Thyroid gland (tissue), 4 donors: ENCODE results near the gene PSMD3. TPM values are rescaled to one million over a fixed set of nuclear protein-coding genes. Genes with fewer than 3 reads are reported as not detected.
A peak's percentile ranks its signal among the peaks of the same experiment; 100 is the strongest.

Source experiments
- DNase-seq, 2 donors: peaks; one replicate each; pipeline ENCODE4 v3.0.0-alpha.2; 2019
- H3K27ac ChIP-seq, 3 donors: fragments of 200-600 bp; sonication (generic); 1 replicate in 2 of 3; 2 replicates in 1 of 3; pipeline ENCODE4 v1.5.1; 2016 to 2019; ENCODE audit warnings: mild to moderate bottlenecking in 1 of 3, moderate library complexity in 1 of 3
- H3K27me3 ChIP-seq: fragments of 200-600 bp; sonication (generic); one replicate; pipeline ENCODE4 v1.5.1; 2019
- H3K36me3 ChIP-seq, 2 donors: fragments of 200-600 bp; sonication (generic); one replicate each; pipeline ENCODE4 v1.5.1; 2016 to 2019
- H3K4me1 ChIP-seq, 2 donors: fragments of 200-600 bp; sonication (generic); one replicate each; pipeline ENCODE4 v1.5.1; 2017 to 2019
- H3K4me3 ChIP-seq, 3 donors: fragments of 200-600 bp; sonication (generic); replicated peaks in 1 of 3; 1 replicate in 2 of 3; 2 replicates in 1 of 3; pipeline ENCODE4 v1.5.1; 2016; ENCODE audit warnings: mild to moderate bottlenecking in 1 of 3
- H3K9me3 ChIP-seq: fragments of 200-600 bp; sonication (generic); one replicate; pipeline ENCODE4 v1.5.1; 2017
- POLR2A ChIP-seq, 2 donors: fragments of 450-650 bp; IDR thresholded peaks; one replicate each; pipeline ENCODE4 v1.6.1; 2017; ENCODE audit warnings: antibody characterized with exemption in 2 of 2, mild to moderate bottlenecking in 2 of 2, moderate library complexity in 1 of 2
- WGBS, 2 donors: methylation state at CpG; one replicate each; pipeline ENCODE4 v1.1.5; 2017; 5-methylcytosine and 5-hydroxymethylcytosine counted together
- intact Hi-C: fragments of 100-400 bp; cut with DNase I; formaldehyde crosslinking; loops from one replicate; pipeline ENCODE4 v1.15.1; 2023
- total RNA-seq, 4 donors: library from RNA; depleted of rRNA; stranded (reverse); fragments of >200 nt; gene quantifications; one replicate each; pipeline ENCODE4 v1.2.3, GENCODE V29; 2016
- TF ChIP-seq, protein P1 (sequence below), 6 experiments: fragments of 200-600 bp in 3 of 6; fragments of 450-650 bp in 3 of 6; sonication (generic) in 3 of 6; IDR thresholded peaks; one replicate each; pipeline ENCODE4 v1.5.1; 2016 to 2019; ENCODE audit warnings: antibody characterized with exemption in 6 of 6, mild to moderate bottlenecking in 2 of 6, inconsistent platforms in 1 of 6, moderate library complexity in 1 of 6

PSMD3 gene
- 100 to 1,000 TPM in 1 of 4 donors, 10 to 100 TPM in 3; 65.0 to 100 (median 98.8) TPM for total RNA-seq

DNA sequence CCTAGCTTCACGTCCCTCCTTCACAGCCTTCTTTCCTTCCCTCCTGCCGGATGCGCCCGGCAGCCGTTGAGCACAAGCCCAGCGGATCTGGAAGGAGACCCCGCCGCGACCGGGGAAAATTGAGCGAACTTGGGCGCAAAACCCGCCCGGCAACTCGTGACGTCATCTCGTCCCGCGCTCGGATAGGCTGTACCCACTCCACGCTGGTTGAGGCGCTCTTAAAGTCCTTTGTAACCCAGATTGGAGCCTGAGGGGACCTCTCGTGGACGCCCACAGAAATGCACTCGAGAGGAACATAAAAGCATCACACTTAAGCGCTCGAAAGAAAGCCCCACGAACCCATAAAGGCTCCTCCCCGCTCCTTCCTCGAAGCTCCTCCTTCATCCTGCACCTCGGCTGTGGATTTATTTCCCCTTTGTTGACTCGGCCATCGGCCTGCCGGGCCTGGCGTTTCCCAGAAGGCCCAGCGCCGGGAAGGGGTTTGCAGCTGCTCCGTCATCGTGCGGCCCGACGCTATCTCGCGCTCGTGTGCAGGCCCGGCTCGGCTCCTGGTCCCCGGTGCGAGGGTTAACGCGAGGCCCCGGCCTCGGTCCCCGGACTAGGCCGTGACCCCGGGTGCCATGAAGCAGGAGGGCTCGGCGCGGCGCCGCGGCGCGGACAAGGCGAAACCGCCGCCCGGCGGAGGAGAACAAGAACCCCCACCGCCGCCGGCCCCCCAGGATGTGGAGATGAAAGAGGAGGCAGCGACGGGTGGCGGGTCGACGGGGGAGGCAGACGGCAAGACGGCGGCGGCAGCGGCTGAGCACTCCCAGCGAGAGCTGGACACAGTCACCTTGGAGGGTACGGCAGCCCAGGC, at the start of gene PSMD3:
TSS of gene PSMD3 (plus strand) at position 457 of the 856 bp plus-strand sequence. CDS start at position 621, 164 bp downstream.
- peaks cover 13 to 15% of the 10 kb centered on the region in 2 donors for H3K36me3 ChIP-seq
- H3K9me3 ChIP-seq, result no peaks in the 10 kb centered on the region
- H3K27ac ChIP-seq, result peak within 1 kb of the TSS; percentile 54 to 77 (median 66)
- intact Hi-C loops, result no loop called here
- peak; percentile 99 for DNase-seq
- 0% methylated on average over 28 to 35 of the region's 84 CpGs for WGBS, 2 donors
- peak; percentile 9 to 85 for TF ChIP-seq POLR2A (IDR thresholded peaks at IDR 0.05)
- TF ChIP-seq, protein P1, sequence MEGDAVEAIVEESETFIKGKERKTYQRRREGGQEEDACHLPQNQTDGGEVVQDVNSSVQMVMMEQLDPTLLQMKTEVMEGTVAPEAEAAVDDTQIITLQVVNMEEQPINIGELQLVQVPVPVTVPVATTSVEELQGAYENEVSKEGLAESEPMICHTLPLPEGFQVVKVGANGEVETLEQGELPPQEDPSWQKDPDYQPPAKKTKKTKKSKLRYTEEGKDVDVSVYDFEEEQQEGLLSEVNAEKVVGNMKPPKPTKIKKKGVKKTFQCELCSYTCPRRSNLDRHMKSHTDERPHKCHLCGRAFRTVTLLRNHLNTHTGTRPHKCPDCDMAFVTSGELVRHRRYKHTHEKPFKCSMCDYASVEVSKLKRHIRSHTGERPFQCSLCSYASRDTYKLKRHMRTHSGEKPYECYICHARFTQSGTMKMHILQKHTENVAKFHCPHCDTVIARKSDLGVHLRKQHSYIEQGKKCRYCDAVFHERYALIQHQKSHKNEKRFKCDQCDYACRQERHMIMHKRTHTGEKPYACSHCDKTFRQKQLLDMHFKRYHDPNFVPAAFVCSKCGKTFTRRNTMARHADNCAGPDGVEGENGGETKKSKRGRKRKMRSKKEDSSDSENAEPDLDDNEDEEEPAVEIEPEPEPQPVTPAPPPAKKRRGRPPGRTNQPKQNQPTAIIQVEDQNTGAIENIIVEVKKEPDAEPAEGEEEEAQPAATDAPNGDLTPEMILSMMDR (IDR thresholded peaks at IDR 0.05), result peak; percentile 52 to 97 (median 82)
- H3K4me1 ChIP-seq, result peaks cover 13 to 20% of the 10 kb centered on the region in 2 donors
- H3K27me3 ChIP-seq, result no peaks in the 10 kb centered on the region
- H3K4me3 ChIP-seq, result peak within 1 kb of the TSS; percentile 55 to 84 (median 65)

DNA sequence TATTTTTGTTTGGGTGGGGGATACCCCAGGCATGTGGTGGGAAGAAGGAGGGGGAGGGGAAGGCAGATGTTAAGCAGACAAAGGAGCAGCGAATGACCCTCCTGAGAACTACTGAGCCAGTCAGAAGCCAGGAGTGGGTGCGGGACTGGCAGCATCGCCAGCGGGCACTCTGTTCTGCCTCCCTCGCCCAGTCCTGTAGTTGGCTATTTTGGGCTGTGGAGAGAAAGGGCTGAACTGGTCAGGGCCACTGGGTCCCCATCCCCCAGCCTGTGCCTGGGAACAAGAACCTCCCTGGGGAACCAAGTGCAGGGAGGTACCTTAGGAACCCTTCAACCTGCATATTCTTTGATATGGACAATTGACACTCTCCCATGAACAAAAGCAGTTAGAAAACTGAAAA, 46.7 kb upstream of the PSMD3 start:
- Histone ChIP-seq H3K9me3 (no peaks in the 10 kb centered on the region), H3K27me3 (no peaks in the 10 kb centered on the region), H3K27ac (no peak overlapping the region), H3K36me3 (no peaks in the 10 kb centered on the region), H3K4me3 (no peak overlapping the region), H3K4me1 (peaks cover 5 to 9% of the 10 kb centered on the region in 2 donors)
- intact Hi-C loops, result no loop called here
- peak in 1 of 2 donors; percentile 13 for DNase-seq
- 79 to 90% methylated on average over 5 of the region's 5 CpGs for WGBS, 2 donors
- TF ChIP-seq, protein P1 (IDR thresholded peaks at IDR 0.05), result no peak
- TF ChIP-seq POLR2A (IDR thresholded peaks at IDR 0.05), result no peak

- intact Hi-C loops, result no loop called here
- Histone ChIP-seq H3K27ac (no peak overlapping the region), H3K4me3 (no peak overlapping the region), H3K36me3 (no peaks in the 10 kb centered on the region), H3K4me1 (peaks cover 1 to 5% of the 10 kb centered on the region in 2 donors), H3K9me3 (no peaks in the 10 kb centered on the region), H3K27me3 (no peaks in the 10 kb centered on the region)
- TF ChIP-seq, protein P1 (IDR thresholded peaks at IDR 0.05), result no peak
- 85% methylated on average over 5 of the region's 5 CpGs for WGBS, 2 donors
- no peak for DNase-seq
These were observed 46.3 kb upstream of the PSMD3 start for GRCh38 chr17:39934324-39934723.

DNA sequence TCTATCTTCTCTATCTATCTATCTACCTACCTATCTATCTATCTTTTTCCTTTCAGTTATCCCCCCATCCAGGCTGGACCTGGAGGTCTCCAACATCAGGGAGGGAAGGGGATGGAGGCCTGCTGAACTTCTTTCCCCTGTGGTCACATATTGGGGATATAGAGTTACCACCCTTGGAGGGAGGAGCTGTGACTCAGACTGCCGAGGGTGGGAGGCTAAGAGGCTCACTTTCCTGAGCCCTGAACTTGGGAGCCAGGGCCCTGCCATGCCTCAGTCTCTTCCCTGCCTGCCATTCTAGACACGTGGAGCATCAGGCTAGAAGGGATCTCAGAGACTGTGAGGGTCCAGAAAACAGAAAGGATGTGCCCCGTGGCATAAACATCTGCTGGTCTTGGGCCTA, 44.7 kb upstream of the PSMD3 start:
- H3K36me3 ChIP-seq, result no peaks in the 10 kb centered on the region
- WGBS, 2 donors, result 65 to 82% methylated on average over 2 to 3 of the region's 3 CpGs
- H3K9me3 ChIP-seq, result no peaks in the 10 kb centered on the region
- H3K27me3 ChIP-seq, result no peaks in the 10 kb centered on the region
- intact Hi-C loops, result no loop called here
- no peak overlapping the region for H3K27ac ChIP-seq
- DNase-seq, result no peak
- H3K4me1 ChIP-seq, result no peaks in the 10 kb centered on the region
- H3K4me3 ChIP-seq, result no peak overlapping the region
- TF ChIP-seq POLR2A (IDR thresholded peaks at IDR 0.05), result no peak
- TF ChIP-seq, protein P1 (IDR thresholded peaks at IDR 0.05), result no peak

- Histone ChIP-seq H3K36me3 (no peaks in the 10 kb centered on the region), H3K4me1 (no peaks in the 10 kb centered on the region), H3K4me3 (no peak overlapping the region), H3K9me3 (no peaks in the 10 kb centered on the region), H3K27ac (no peak overlapping the region), H3K27me3 (no peaks in the 10 kb centered on the region)
- intact Hi-C loops, result no loop called here
- WGBS, 2 donors, result 85 to 89% methylated on average over 3 of the region's 3 CpGs
- no peak for DNase-seq
- TF ChIP-seq, protein P1 (IDR thresholded peaks at IDR 0.05), result no peak
- TF ChIP-seq POLR2A (IDR thresholded peaks at IDR 0.05), result no peak
These were observed 43.2 kb upstream of the PSMD3 start for GRCh38 chr17:39937447-39937846.
